GM19324 (cell line): ENCODE measurements around the gene RNF208.

Experiments used
- ATAC-seq: cut with Tn5 transposase; IDR thresholded peaks from one replicate; pipeline ENCODE4 v1.9.1; 2021; ENCODE audit warnings: mild to moderate bottlenecking, moderate library complexity; ENCODE audit not compliant: unreplicated experiment, low FRiP score

Gene RNF208

DNA sequence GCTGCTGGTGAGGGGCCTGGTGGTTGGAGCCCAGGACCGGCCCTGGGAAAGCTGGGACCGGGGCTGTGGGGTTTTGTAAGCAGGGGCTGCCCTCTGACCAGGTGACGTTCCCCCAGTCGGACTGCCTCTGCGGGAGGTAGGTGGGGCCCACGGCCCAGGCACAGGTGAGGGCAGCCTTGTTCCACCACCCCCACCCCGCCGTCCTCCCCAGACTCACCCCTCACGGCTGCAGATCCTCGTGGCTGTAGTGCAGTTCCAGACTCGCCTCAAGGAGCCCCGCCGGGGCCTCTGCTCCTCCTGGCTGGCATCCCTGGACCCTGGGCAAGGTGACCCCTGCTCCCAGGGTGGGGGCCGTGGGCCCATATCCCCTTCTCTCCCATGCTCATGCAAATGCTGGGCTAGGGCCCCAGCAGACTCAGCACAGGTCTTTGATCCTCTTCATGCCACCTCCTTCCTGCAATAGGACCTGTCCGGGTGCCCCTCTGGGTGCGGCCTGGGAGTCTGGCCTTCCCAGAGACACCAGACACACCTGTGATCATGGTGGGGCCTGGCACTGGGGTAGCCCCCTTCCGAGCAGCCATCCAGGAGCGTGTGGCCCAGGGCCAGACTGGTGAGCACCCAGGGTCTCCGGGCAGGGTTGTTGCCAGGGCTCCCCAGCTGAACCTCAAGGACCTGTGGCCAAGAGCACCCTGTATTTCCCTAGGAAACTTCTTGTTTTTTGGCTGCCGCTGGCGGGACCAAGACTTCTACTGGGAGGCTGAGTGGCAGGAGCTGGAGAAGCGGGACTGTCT is 6.6 kb downstream of the RNF208 start:
- no peak for ATAC-seq

DNA sequence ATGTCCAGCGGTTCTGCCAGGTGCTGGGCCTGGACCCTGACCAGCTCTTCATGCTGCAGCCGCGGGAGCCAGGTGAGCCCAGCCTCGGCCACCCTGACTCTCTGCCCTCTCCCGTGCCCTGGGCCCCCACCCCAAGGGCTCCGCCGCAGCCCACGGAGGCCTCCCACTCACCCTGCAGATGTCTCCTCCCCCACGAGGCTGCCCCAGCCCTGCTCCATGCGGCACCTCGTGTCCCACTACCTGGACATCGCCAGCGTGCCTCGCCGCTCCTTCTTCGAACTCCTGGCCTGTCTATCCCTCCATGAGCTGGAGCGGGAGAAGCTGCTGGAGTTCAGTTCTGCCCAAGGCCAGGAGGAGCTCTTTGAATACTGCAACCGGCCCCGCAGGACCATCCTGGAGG is 7.4 kb downstream of the RNF208 start:
- ATAC-seq = no peak

DNA sequence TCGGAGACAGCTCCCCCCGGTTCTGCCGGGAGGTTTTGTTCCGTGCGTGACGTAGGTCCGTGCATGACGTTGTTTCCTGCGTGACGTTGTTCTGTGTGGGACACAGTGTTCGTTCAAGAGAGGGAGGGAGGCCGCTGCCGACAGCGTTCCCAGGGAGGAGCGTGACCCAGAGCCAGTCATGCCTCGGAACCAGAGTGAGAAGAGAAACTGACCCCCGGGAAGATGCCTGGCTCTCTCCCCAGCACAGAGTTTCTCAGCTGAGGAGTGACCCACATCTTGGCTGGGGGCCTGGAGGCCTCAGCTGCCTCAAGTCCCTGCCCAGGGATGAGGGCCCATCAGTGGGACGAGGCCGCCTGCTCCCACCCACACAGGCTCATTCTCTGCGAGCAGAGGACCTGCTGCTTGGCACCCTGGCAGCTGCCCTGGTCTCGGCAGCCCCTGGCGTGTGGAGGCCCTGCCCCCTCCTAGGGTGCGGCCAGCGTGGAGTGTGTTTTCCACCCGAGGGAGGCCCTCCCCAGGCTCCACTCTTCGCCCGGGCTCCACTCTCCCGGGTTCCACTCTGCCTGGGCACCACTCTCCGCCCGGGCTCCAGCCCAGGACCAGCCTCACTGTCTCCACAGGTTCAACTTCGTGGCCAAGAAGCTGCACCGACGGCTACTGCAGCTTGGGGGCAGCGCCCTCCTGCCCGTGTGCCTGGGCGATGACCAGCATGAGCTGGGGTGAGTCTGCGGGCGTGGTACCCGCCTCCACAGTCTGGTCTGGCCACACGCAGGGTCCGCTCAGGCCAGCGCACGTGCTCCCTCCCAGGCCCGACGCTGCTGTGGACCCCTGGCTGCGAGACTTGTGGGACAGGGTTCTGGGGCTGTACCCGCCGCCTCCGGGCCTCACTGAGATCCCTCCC is 8.6 kb downstream of the RNF208 start:
- ATAC-seq = no peak

DNA sequence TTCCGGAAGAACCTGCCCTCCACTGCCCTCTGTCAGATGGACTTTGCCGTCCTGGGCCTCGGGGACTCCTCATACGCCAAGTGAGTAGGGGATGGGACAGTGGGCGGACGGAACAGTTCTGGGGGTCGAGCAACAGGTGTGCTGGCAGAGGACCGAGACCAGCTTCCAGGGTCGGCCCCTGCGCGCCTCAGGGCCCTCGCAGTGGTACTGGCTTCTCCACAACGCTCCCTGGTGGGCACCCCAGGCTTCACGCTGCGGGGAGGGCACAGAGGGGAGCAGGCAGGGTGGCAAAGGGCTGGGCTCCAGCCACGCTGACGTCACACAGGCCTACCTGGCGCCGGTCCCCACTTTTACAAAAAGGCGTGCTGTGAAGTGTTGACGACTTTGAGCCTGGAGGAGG is 9.5 kb downstream of the RNF208 start:
- ATAC-seq = no peak

DNA sequence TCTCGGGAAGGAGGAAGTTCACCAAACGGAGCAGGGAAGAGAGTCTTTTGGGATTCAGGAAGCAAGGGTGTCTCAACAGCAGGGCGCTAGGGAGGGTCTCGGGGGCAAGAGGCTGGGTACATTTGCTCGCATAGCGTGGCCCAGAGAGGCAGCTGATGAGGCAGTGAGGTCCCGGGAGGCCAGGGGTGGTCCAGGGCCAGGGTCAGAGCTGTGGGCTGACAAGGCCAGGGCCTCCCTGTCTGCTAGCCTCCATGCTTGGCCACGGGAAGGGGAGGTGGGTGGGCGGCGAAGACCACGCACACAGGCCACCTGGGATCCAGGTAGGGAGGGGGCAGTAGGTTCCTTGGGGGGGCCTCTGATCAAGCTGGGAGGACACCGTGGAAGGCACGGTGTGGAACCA is 10.5 kb downstream of the RNF208 start:
- ATAC-seq = no peak

DNA sequence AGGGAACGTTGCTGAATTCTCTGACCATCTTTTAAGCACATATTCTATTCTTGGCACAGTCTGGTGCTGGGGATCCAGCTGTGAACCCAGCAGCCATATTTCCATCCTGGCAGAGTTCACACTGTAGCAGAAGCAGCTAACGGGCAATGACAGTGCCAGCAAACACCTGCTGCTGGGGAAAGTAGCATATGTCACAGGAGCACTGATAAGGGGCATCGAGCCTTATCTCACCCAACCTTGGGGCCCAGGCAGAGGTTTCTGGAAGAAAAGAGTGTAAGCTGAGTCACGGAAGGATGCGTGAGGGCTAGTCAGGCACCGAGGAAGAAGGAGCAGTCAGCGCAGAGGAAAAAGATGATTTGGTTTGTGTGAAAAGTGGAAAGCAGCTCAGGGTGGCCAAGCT is 15.4 kb downstream of the RNF208 start:
- ATAC-seq = no peak

DNA sequence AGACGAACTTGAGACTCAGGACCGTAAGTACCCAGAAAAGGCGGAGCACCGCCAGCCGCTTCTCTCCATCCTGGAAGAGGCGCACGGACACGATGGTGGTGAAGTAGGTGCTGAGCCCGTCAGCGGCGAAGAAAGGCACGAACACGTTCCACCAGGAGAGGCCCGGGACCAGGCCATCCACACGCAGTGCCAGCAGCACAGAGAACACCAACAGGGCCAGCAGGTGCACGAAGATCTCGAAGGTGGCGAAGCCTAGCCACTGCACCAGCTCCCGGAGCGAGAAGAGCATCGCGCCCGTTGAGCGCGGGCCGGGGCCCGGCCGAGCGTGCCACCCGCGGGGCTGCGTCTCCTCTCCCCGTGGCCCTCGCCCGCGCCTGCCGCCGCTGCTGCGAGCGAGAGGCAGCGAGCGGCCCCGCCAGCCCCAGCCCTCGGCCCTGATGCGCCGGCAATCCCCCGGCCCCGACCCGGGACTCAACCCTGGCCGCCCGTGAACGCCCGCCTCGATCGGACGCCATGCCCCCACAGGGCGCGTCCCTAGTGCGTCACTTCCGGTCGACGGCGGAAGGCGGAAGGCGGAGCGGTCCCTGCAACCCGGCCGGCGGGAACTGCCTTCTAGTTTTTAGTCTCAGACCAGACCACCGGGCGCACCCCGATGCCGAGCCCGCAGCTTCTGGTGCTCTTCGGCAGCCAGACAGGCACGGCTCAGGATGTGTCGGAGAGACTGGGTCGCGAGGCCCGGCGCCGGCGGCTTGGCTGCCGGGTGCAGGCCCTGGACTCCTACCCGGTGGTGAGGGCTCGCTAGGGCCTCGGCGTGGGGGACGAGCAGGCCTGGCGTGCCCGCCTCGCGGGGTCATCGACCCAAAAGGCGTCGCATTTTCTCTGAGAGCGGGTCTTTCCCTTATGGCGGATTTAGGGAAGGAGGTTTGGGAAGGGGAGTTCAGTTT is 16.6 kb downstream of the RNF208 start, which contains the start of the genes NDOR1 and TMEM203:
Gene NDOR1 (plus strand): TSS at position 575 of the 944 bp plus-strand sequence. CDS start 78 bp downstream, at position 653.
Gene TMEM203 (minus strand): TSS at position 523 of the 944 bp plus-strand sequence. CDS start 234 bp downstream, at position 289.
- peak; percentile 44 for ATAC-seq

DNA sequence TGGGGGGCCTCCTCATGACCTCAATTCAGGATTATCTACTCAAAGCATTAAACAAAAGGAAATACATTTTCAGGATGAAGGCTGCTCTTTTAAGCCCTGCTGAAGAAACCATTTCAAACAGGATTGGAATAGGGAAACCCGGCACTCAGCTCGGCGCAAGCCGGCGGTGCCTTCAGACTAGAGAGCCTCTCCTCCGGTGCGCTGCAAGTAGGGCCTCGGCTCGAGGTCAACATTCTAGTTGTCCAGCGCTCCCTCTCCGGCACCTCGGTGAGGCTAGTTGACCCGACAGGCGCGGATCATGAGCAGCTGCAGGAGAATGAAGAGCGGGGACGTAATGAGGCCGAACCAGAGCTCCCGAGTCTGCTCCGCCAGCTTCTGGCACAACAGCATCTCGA is 17.3 kb downstream of the RNF208 start:
- no peak for ATAC-seq

DNA sequence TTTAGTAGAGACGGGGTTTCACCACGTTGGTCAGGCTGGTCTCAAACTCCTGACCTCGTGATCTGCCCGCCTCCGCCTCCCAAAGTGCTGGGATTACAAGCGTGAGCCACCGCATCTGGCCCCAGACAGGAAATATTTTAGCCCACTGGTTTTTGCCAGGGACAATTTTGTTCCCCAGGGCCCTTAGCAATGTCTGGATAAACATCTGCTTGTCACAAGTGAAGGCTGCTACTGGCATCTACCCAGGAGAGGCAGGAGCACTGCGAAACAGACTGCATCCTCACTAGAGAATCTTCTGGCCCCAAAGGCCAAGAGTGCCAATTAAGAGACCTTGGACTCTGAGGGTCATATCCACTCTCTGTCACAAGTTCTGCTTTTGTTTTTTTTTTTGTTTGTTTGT is 19.1 kb downstream of the RNF208 start:
- no peak for ATAC-seq

DNA sequence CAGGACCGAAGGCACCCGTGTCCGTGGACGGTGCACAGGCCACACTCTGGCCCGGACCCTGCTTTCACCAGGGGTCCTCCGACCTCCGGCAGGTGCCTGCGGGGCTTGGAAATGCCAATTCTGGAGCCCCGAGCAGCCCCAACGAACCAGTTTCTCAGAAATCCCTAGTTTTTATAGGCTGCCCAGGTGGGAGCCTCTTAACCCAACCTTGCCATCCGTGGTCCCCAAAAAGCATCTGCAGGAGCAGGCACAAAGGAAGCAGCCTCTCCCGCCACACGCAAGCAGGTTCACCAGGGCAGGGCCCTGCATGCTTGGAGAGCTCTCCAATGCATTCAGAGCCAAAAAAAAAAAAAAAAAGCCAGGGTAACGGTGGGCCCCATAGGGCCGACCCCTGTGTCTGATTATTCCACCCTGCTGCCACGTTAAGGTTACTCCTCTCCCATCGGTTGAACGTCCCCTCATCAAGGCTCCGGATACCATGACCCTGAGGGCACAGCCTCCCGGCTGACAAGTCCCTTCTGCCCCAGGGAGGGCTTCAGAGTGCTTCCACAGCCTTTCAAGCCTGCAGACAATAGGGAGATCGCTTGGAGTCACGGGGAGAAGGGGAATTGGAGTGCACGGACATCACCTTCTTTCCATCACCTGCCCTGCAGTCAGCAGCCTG is 20.7 kb downstream of the RNF208 start:
- ATAC-seq = no peak

DNA sequence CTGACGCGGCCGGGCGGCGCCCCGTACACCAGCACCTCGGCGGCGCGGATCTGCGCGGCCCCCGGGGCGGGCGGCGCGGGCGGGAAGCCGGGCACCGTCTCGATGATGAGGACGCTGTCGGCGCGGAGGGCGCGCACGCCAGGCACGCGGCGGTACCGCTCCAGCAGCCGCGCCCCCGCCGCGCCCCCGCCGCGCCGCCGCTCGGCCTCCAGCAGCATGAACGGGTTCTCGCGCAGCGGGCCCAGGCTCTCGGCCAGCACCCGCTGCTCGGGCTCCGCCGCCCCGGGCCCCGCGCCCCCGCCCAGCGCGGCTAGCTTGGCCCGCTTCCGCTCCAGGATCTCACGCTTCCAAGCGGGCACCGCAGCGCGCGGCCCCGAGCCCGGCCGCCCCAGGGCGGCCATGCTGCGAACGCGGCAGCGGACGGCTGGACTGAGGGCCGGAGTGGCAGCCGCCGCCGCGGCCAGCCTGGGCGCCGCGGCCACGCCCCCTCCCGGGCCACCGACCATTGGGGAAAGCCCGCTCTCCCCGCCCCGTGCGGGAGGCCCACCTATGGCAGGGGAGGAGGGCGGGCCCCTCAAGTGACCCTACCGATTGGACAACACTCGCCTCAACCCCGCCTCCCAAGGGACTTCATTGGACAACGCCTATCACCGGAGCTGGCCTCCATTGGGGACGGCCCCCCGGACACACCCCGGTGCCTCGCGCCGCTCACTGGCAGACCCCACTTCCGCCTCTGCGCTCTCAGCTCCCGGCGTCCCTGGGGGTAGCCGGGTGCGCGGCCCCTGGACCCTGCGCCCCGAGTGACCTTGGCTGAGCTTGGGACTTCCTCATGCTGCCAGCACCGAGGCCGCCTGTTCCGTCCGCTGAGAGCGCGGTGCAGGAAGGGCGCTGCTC is 21.5 kb downstream of the RNF208 start, which contains the start of gene TPRN:
Gene TPRN (minus strand): TSS at position 431 of the 894 bp plus-strand sequence. CDS start 30 bp downstream, at position 401.
- ATAC-seq = peak; percentile 87

DNA sequence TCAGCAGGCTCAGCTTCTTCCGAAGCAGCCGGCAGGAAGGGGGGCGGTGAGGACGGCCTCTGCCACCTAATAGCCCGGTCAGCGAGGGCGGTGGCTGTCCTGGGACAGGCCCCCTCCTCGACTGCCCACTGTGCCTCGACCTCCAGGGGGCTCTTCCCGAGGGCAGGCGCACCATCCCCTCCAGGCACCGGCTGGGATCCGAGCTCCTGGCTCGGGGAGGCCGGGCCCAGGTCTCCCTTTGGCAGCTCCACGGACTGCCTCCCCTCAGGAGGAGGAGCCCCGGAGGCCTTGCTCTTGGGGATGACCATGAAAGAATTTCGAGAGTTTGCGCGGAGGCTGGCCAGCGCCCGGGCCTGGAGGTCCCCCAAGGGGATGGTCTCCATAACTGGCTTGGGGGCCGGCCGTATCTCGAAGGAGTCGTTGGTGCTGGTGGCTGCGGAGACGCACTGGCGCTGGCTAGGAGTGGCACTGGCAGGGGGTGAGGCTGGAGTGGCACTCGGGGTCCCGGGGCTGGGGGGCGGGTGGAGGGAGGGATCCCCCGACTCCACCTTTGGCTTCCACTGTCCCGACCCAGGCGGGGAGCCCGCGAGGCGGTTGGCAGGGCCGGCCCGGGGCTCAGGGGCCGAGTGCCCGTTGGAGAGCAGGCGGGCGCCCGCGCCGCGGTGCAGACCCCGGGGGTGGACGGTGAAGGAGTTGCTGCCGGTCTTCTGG is 22.5 kb downstream of the RNF208 start:
- ATAC-seq = no peak

DNA sequence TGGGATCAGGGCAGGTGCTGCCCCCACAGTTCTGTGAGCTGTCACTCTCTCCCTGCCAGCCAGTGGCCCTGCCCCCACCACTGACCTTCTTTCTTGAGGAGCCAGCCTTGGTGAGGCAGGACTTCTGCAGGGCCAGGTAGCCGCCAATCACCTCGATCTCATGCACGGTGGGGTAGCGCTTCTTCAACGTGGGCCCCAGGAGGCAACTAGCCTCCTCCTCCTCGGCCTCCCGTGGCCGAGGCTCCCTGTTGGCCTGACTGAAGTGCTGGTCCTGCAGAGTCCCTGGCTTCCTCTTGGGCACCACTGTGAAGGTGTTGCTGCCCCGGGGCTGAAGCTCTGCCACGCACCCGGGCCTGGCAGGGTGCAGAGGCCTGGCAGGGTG is 23.1 kb downstream of the RNF208 start:
- ATAC-seq = no peak

DNA sequence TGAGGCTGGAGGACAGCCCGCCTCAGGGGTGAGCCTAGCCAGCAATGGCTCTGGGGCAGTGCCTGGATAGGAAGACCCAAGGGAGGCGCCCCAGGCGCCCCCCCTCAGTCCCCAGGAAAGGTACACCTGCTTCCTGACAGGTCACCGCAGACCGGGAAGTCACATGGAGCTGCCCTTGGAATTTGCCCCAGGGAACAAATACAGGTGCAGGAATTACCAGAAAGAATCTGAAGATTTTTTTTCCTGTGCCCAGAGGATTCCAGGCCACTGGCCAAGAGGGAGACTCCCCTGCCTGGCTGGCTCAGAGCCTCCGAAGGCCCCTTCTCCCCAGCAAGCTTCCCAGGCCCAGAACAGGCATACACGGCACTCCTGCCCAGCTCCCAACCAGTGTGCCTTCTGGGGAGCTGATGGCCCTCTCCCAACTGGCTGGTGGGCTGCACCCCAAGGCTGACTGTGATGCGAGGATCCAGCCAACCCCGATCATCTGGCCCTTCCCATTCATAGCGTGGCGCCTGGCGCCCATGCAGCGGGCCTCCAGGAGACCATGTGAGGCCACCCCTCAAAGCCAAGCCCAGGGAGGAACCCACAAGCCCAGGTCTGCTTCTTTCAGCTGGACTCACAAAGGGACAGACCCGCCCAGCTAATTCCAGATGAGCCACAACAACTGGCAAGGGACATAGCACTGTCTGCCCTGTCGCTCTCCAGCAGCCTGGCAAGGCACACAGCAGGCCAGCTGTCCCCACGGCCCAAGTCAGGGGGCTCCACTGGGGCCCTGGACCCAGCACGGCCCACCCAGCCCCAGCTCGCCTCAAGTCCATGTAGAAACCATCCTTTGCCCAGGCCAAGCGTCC is 23.8 kb downstream of the RNF208 start:
- ATAC-seq = no peak

DNA sequence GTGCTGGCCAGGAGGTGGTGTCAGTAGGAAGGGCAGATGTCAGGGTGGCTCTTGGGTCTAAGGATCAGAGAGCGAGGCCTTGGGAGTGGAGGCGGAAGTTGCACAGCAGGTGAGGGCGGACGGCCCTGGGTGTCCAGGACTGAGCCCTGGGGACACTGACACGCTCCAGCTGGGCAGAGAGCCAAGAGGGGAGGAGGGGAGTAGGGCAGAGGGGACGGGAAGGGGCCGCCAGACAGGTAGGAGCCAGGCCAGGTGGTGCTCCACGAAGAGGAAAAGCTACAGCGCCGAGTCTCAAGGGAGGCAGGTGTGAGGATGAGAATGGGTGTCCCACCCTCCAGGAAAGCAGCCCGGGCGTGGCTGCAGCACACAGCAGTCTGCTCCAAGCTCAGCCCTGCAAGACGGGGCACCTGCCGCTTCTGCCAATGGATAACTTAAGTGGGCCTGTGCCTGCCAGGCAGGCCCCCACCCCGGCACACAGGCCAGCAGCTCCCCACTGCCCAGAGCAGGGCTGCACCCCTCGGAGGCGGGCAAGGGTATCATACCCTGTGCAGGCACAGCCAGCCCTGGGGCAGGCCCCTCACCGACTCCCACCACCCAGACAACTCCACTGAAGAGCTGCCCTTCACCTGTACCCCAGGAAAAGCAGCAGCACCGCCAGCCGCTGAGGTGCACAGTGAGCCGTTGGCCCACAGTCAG is 26.4 kb downstream of the RNF208 start:
- ATAC-seq = no peak

DNA sequence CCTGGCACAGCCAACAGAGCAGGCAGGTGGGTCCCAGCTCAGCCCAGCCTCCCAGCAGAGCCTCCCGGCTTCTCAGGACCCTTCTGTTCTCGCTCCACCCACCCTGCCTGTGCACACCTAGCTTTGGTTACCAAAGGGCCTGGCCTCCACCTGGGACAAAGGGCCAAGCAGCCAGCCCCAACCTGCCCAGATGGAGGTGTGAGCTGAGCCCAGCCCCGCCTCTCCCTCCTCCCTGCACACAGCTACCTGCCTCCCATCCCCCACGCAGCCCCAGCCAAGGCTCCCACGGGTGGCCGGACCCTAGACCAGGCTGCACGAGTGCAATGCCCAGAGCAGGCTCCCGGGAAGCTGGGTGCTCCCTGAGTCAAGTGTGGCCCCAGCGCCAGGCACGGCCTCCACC is 27.1 kb downstream of the RNF208 start:
- ATAC-seq = no peak

DNA sequence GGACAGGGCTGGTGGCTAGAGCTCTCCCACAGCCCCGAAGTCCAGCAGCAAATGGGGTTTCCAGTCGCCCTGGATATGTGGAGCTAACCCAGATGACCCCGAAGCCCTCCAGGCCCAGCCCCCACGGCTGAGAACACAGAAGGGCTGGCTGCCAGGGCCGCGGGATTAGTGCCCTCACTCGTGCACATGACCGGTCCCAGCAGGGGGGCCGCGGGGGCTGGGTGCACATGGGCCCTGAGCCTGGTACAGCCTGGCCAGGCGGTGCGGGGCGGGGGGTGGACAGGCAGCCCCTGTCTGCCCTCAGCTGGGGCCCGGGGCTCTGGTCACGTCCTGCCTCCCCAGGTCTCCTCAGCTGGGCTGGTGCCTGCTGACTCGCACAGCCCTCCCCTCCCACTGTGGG is 27.7 kb downstream of the RNF208 start:
- no peak for ATAC-seq
